Thyroid gland (tissue), 4 donors: ENCODE measurements around the gene B4GALNT3.

Experiments used
- CTCF ChIP-seq, 6 experiments: fragments of 200-600 bp in 3 of 6; fragments of 450-650 bp in 3 of 6; sonication (generic) in 3 of 6; IDR thresholded peaks; one replicate each; pipeline ENCODE4 v1.5.1; 2016 to 2019; ENCODE audit warnings: antibody characterized with exemption in 6 of 6, mild to moderate bottlenecking in 2 of 6, inconsistent platforms in 1 of 6, moderate library complexity in 1 of 6
- POLR2A ChIP-seq, 2 donors: fragments of 450-650 bp; IDR thresholded peaks; one replicate each; pipeline ENCODE4 v1.6.1; 2017; ENCODE audit warnings: antibody characterized with exemption in 2 of 2, mild to moderate bottlenecking in 2 of 2, moderate library complexity in 1 of 2

- TF ChIP-seq CTCF (IDR thresholded peaks at IDR 0.05) (no peak), POLR2A (IDR thresholded peaks at IDR 0.05) (no peak)
Measured at GRCh38 chr12:573232-573631, 113.5 kb downstream of the B4GALNT3 start.
